Measurements from ENCODE around the gene ZSCAN5B. TPM values are rescaled to one million over a fixed set of nuclear protein-coding genes. Genes with fewer than 3 reads are reported as not detected.
"Not testable (repeated sequence)": the region's sequence is repeated elsewhere in the genome, so short reads cannot be mapped to it uniquely, and the experiment has no call there.

ZSCAN5B gene
- total RNA-seq, 1 donor from 2014 or later = not detected

DNA sequence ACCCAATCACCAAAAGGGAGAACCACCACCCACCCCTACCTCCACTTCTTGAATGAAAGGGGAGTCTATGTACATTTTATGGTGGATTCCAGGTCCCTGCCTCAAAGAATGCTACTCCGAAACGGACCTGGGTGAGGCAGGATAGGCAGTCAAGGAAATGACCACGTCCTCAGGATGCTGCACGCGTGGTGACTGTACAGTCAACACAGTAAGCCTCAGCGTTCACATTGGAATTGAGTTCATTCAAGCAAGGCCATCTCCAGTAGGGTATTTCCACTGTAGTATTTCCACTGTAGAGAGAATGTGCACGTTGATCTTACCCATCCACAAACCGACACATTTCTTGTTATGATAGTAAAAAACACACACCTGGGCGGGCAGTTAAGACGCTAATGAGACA lies 21.4 kb upstream of the ZSCAN5B start:
- H3K27me3 ChIP-seq = no peaks in the 10 kb centered on the region
- H3K27ac ChIP-seq = no peak overlapping the region
- H3K4me3 ChIP-seq = no peak overlapping the region
- H3K36me3 ChIP-seq = no peaks in the 10 kb centered on the region
- no peaks in the 10 kb centered on the region for H3K9me3 ChIP-seq
- intact Hi-C loops (cut with DNase I) = no loop called here
- TF ChIP-seq POLR2AphosphoS5 (IDR thresholded peaks at IDR 0.05; ENCODE audit: insufficient read depth in 1 of 2, low read depth in 1 of 2) (no peak), POLR2A (IDR thresholded peaks at IDR 0.05) (no peak)
- TF ChIP-seq, protein P1, sequence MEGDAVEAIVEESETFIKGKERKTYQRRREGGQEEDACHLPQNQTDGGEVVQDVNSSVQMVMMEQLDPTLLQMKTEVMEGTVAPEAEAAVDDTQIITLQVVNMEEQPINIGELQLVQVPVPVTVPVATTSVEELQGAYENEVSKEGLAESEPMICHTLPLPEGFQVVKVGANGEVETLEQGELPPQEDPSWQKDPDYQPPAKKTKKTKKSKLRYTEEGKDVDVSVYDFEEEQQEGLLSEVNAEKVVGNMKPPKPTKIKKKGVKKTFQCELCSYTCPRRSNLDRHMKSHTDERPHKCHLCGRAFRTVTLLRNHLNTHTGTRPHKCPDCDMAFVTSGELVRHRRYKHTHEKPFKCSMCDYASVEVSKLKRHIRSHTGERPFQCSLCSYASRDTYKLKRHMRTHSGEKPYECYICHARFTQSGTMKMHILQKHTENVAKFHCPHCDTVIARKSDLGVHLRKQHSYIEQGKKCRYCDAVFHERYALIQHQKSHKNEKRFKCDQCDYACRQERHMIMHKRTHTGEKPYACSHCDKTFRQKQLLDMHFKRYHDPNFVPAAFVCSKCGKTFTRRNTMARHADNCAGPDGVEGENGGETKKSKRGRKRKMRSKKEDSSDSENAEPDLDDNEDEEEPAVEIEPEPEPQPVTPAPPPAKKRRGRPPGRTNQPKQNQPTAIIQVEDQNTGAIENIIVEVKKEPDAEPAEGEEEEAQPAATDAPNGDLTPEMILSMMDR (IDR thresholded peaks at IDR 0.05) = no peak
- DNase-seq (ENCODE audit: extremely low spot score in 2 of 2) = no peak
- peaks cover 13% of the 10 kb centered on the region for H3K4me1 ChIP-seq

- Histone ChIP-seq H3K36me3 (no peaks in the 10 kb centered on the region), H3K9me3 (no peaks in the 10 kb centered on the region), H3K27ac (peak overlapping the region; percentile 55), H3K4me1 (peaks cover 13% of the 10 kb centered on the region), H3K27me3 (no peaks in the 10 kb centered on the region), H3K4me3 (peak overlapping the region; percentile 38 to 40)
- TF ChIP-seq, protein P1 (IDR thresholded peaks at IDR 0.05) = no peak
- no peak for TF ChIP-seq POLR2AphosphoS5 (IDR thresholded peaks at IDR 0.05; ENCODE audit: insufficient read depth in 1 of 2, low read depth in 1 of 2)
- no peak for TF ChIP-seq POLR2A (IDR thresholded peaks at IDR 0.05)
- no peak for DNase-seq (ENCODE audit: extremely low spot score in 2 of 2)
- intact Hi-C loops (cut with DNase I) = no loop called here
These were observed 19.7 kb upstream of the ZSCAN5B start for GRCh38 chr19:56217039-56217949.

DNA sequence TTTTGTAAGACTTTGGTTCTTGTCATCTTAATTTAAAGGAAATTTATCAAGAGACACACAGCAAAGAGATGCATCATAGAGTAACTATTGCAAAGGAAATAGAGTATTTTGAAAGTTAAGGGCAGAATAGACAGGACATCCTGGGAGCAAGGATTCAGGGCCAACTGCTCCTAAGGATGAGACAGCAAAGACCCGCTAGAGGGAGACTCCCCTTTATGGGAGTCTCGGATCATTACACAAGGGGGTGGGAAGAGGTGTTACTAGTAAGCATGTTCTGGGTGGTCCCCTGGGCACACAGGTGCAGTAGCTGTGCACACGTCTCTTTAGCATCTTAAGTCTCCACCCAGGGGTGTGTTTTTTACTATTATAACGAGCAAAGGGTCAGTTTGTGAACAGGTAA lies 14.1 kb upstream of the ZSCAN5B start:
- Histone ChIP-seq H3K27ac (no peak overlapping the region), H3K9me3 (no peaks in the 10 kb centered on the region), H3K4me3 (no peak overlapping the region), H3K4me1 (peaks cover under 1% of the 10 kb centered on the region), H3K36me3 (no peaks in the 10 kb centered on the region), H3K27me3 (no peaks in the 10 kb centered on the region)
- DNase-seq (ENCODE audit: extremely low spot score in 2 of 2) = no peak
- TF ChIP-seq POLR2AphosphoS5 (IDR thresholded peaks at IDR 0.05; ENCODE audit: insufficient read depth in 1 of 2, low read depth in 1 of 2) = no peak
- no peak for TF ChIP-seq POLR2A (IDR thresholded peaks at IDR 0.05)
- TF ChIP-seq, protein P1 (IDR thresholded peaks at IDR 0.05) = no peak
- intact Hi-C loops (cut with DNase I) = no loop called here

DNA sequence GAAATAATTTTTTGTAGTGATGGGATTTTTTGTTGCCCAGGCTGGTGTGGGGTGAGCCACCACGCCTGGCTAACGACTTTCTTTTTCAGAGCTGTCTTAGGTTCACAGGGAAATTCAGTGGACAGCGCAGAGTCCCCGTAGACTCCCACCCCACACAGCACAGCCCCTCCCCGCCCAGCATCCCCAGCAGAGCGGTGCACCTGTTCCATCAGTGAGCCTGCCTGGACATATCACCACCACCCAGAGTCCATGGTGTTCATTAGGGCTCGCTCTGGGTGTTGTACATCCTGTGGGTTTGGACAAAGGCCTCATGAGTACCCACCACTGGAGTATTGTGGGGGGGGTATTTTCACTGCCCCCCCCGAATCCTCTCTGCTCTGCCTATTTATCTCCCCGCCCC lies 12.5 kb upstream of the ZSCAN5B start:
- H3K4me1 ChIP-seq; intact Hi-C loops (cut with DNase I); H3K9me3 ChIP-seq; H3K27me3 ChIP-seq; H3K4me3 ChIP-seq; H3K36me3 ChIP-seq; DNase-seq (ENCODE audit: extremely low spot score in 2 of 2); H3K27ac ChIP-seq: not testable (repeated sequence)

GRCh38 chr19:56209091-56209490 lies 11.5 kb upstream of the ZSCAN5B start:
- no peak for TF ChIP-seq POLR2A (IDR thresholded peaks at IDR 0.05)
- TF ChIP-seq, protein P1 (IDR thresholded peaks at IDR 0.05) = no peak
- no peak for TF ChIP-seq POLR2AphosphoS5 (IDR thresholded peaks at IDR 0.05; ENCODE audit: insufficient read depth in 1 of 2, low read depth in 1 of 2)
- no peaks in the 10 kb centered on the region for H3K9me3 ChIP-seq
- no peak for DNase-seq (ENCODE audit: extremely low spot score in 2 of 2)
- intact Hi-C loops (cut with DNase I) = no loop called here
- H3K4me1 ChIP-seq = no peaks in the 10 kb centered on the region
- H3K27me3 ChIP-seq = no peaks in the 10 kb centered on the region
- no peak overlapping the region for H3K27ac ChIP-seq
- H3K4me3 ChIP-seq = no peak overlapping the region
- no peaks in the 10 kb centered on the region for H3K36me3 ChIP-seq

DNA sequence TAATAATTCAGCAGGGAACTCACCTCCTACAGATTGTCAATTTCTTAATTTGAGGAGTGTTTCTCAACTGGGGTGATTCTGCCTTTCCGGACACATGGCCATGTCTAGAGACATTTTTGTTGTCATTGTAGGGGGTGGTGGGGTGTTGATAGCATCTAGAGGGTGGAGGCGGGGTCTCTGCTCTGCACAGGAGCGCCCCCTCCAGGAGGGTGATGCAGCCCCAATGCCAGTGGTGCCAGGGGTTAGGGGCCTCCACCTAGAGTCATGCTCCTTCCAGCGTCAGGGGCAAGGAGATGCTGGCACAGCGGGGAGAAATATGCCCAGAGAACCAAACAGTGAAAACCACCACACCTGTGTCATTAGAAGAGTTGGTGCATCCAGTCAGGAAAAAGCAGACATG lies 10.0 kb upstream of the ZSCAN5B start:
- H3K4me1 ChIP-seq; H3K27me3 ChIP-seq; intact Hi-C loops (cut with DNase I); H3K9me3 ChIP-seq; H3K36me3 ChIP-seq; H3K27ac ChIP-seq; DNase-seq (ENCODE audit: extremely low spot score in 2 of 2); H3K4me3 ChIP-seq: not testable (repeated sequence)
